Kidney (tissue), 14 donors: ENCODE measurements around the gene RTEL1. TPM values are rescaled to one million over a fixed set of nuclear protein-coding genes. Genes with fewer than 3 reads are reported as not detected.
A peak's percentile ranks its signal among the peaks of the same experiment; 100 is the strongest.

Experiments
- DNase-seq, 5 donors: peaks; one replicate each; pipeline ENCODE4 v3.0.0-alpha.2; 2013 to 2020
- FAIRE-seq: peaks from 2 replicates; lab custom pipeline; 2012; peaks lifted over from hg19 to GRCh38; lab: Jason Lieb, UNC
- H3K27ac ChIP-seq, 2 donors: one replicate each; pipeline ENCODE4 v1.7.0; 2013; ENCODE audit warnings: low read depth in 2 of 2, low read length in 2 of 2, inconsistent platforms in 1 of 2
- H3K27me3 ChIP-seq: one replicate; pipeline ENCODE4 v1.7.1; 2013; ENCODE audit warnings: low read length, inconsistent platforms; ENCODE audit not compliant: control insufficient read depth, insufficient read depth
- H3K36me3 ChIP-seq, 3 donors: one replicate each; pipeline versions ENCODE4 v1.7.0 to v1.7.1; 2013; ENCODE audit warnings: low read length in 3 of 3, control low read depth in 1 of 3, inconsistent platforms in 1 of 3; ENCODE audit not compliant: insufficient read depth in 3 of 3, control insufficient read depth in 2 of 3
- H3K4me1 ChIP-seq, 3 donors: one replicate each; pipeline versions ENCODE4 v1.7.0 to v1.7.1; 2013; ENCODE audit warnings: low read length in 3 of 3, inconsistent platforms in 1 of 3, low read depth in 1 of 3; ENCODE audit not compliant: control insufficient read depth in 2 of 3, insufficient read depth in 2 of 3
- H3K4me3 ChIP-seq, 3 donors: one replicate each; pipeline versions ENCODE4 v1.7.0 to v1.8.1; 2013; ENCODE audit warnings: low read length in 3 of 3, control low read depth in 1 of 3, inconsistent platforms in 1 of 3
- H3K9ac ChIP-seq, 3 donors: one replicate each; pipeline versions ENCODE4 v1.7.0 to v1.7.1; 2013; ENCODE audit warnings: low read length in 3 of 3, control low read depth in 1 of 3, inconsistent platforms in 1 of 3
- H3K9me3 ChIP-seq, 3 donors: one replicate each; pipeline versions ENCODE4 v1.7.0 to v1.7.1; 2013; ENCODE audit warnings: low read length in 3 of 3, control low read depth in 1 of 3, inconsistent platforms in 1 of 3; ENCODE audit not compliant: control insufficient read depth in 2 of 3, insufficient read depth in 1 of 3
- intact Hi-C: fragments of 100-400 bp; cut with DNase I; formaldehyde crosslinking; loops from one replicate; pipeline ENCODE4 v1.11.1; 2022
- polyA plus RNA-seq: library from polyadenylated mRNA; stranded (reverse); fragments of 350-450 nt; fragmentation: Illumina TruSeq; extraction: RNeasy Lipid Tissue Mini Kit (QIAGEN cat#74804); gene quantifications from one replicate; pipeline ENCODE4 v1.2.3, GENCODE V29; 2014; ENCODE audit warnings: low read depth, low replicate concordance; ENCODE audit not compliant: insufficient read depth
- total RNA-seq: library from RNA; stranded (reverse); fragmentation: NEBNext Ultra II Directional; extraction: Animal tissue kit (Norgen Biotek cat#: 25700); gene quantifications from one replicate; pipeline ENCODE4 v1.2.1, GENCODE V29; 2021
- TF ChIP-seq, protein P1 (sequence below): IDR thresholded peaks from 3 replicates; pipeline ENCODE4 v1.5.1; 2012; ENCODE audit warnings: mild to moderate bottlenecking, moderate library complexity, borderline replicate concordance; ENCODE audit not compliant: insufficient read depth; ENCODE audit errors: extremely low read depth
- donor health status: control.
- donor health status: control.
- donor health status: control.
- donor health status: control.
- donor health status: control.
- donor health status: DM: yes; HTN: yes; CAD: no.
- donor health status: Normal renal cell carcinoma (clear cell type).

The RTEL1 gene
- total and polyA plus RNA-seq, 2 donors from 2014 or later = 5.3 to 37.7 TPM

DNA sequence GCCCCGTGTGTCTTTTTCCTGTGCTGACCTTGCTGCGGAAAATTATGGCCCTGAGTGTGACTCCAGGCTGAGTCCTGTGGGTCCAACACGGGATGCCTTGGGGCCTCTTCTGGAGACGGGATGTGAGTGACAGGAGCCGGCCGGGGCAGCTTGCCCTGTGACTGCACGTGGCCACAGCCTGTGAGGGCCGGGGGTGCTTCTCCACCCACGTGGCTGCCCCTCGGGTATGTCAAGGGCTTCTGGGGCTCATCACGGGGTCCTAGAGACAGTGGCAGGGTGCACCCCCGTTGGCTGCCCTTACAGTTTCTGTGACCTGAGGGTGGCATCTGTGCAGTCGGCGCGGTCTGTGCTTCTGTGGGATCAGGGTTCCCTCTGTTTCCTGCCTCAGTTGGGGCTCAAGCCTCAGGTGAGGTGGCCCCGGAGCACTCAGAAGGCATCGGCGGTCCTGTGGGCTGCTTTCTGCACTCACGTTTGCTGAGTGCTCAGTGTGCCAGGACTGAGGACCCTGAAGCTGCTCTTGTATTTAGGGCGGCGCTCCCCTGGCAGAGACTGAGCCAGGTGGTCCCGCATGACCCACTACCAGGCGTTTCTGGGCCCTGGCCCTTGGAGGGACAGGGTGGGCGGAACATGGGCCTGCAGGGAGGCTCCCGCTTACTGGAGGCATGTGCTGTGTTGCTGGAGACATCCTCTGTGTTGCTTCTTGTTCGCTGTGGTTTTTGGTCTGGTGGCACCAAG, 5.4 kb downstream of the RTEL1 start:
- TF ChIP-seq, protein P1, sequence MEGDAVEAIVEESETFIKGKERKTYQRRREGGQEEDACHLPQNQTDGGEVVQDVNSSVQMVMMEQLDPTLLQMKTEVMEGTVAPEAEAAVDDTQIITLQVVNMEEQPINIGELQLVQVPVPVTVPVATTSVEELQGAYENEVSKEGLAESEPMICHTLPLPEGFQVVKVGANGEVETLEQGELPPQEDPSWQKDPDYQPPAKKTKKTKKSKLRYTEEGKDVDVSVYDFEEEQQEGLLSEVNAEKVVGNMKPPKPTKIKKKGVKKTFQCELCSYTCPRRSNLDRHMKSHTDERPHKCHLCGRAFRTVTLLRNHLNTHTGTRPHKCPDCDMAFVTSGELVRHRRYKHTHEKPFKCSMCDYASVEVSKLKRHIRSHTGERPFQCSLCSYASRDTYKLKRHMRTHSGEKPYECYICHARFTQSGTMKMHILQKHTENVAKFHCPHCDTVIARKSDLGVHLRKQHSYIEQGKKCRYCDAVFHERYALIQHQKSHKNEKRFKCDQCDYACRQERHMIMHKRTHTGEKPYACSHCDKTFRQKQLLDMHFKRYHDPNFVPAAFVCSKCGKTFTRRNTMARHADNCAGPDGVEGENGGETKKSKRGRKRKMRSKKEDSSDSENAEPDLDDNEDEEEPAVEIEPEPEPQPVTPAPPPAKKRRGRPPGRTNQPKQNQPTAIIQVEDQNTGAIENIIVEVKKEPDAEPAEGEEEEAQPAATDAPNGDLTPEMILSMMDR = no peak
- Histone ChIP-seq H3K36me3 (peaks cover 0 to 14% (median 11%) of the 10 kb centered on the region in 3 donors), H3K4me3 (no peak overlapping the region), H3K4me1 (peaks cover 0 to 8% (median 0%) of the 10 kb centered on the region in 3 donors), H3K9me3 (no peaks in the 10 kb centered on the region), H3K27me3 (no peaks in the 10 kb centered on the region), H3K9ac (no peak overlapping the region), H3K27ac (no peak overlapping the region)
- DNase-seq = no peak
- no peak for FAIRE-seq
- intact Hi-C loops = no loop called here

DNA sequence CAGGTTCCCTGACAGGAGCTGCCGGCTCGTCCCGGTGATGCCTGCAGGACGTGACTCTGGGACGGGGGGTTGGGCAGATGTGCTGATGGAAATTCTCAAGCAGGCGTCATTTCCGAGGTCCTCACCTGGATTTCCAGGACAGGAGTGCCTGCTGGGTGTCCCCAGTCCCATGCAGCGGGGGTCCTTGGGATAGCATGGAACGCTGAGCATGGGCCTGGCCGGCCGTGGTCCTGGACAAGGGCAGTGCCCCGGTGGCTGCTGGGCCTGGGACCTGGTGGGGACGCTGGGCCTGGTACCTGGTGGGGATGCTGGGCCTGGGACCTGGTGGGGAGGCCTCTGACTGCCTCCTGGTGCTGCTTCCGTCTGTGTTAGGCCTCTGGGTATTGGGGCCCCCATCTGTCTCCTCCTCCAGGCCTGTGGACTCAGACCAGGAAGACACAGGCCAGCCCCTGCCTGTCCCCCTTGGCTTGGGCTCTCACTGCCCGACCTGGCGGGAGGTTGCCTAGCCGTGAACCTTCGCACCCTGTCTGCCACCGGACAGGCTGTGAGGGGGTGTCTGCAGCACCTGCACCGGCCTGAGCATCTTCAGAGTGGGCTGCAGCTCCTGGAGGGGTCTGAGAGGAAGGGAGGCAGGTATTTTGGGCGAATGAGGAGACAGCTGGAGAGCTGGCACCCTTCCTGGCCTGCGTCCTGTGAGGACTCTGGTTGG, 6.2 kb downstream of the RTEL1 start:
- no peak overlapping the region for H3K27ac ChIP-seq
- intact Hi-C loops = no loop called here
- FAIRE-seq (no peak), DNase-seq (no peak)
- H3K9me3 ChIP-seq = no peaks in the 10 kb centered on the region
- H3K4me1 ChIP-seq = peaks cover 0 to 4% (median 0%) of the 10 kb centered on the region in 3 donors
- no peak overlapping the region for H3K4me3 ChIP-seq
- H3K9ac ChIP-seq = no peak overlapping the region
- no peaks in the 10 kb centered on the region for H3K27me3 ChIP-seq
- TF ChIP-seq, protein P1 = no peak
- H3K36me3 ChIP-seq = peaks cover 0 to 14% (median 14%) of the 10 kb centered on the region in 3 donors

DNA sequence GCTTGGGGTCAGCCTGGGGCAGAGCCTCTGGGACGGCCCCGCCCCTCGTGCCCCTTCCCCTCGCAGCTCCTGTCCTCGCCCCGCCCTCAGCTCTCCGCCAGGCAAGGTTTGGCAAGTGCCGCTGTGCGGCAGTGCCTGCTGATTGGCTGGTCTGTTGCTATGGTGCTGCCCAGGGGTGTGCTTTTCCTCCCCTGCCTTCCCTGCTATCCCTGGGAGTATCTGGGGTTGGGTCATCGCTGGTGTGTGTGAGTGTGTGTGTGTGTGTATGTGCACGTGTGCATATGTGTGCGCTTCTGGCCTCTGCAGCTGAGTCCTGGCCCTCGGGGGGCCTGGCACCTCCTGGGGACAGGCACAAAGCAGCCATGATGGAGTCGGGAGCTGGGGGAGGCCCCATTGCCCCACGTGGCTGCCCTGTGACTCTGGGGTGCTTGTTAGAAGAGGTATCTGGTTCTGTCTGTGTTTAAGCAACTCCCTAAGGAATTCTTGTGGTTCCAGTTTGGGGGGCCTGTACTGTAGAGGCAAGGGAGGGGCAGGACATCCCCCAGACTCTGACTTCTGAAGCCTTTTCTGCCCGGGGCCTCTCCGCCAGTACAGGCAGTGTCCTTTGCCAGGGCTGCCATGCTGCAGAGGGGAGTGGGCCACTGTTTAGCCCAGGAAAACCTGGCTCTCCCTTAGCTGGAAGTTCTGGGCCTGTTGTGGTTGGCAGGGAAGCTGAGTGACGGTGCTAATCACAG, 6.9 kb downstream of the RTEL1 start:
- TF ChIP-seq, protein P1 = no peak
- no peak overlapping the region for H3K4me3 ChIP-seq
- intact Hi-C loops = no loop called here
- no peaks in the 10 kb centered on the region for H3K27me3 ChIP-seq
- H3K4me1 ChIP-seq = peaks cover 0 to 2% (median 0%) of the 10 kb centered on the region in 3 donors
- DNase-seq = peak in 2 of 5 donors; percentile 7 to 31
- H3K27ac ChIP-seq = no peak overlapping the region
- H3K36me3 ChIP-seq = peaks cover 0 to 14% (median 14%) of the 10 kb centered on the region in 3 donors
- no peak overlapping the region for H3K9ac ChIP-seq
- no peaks in the 10 kb centered on the region for H3K9me3 ChIP-seq
- no peak for FAIRE-seq
